HG02885 (cell line): ENCODE measurements around the gene RFPL1.
"Not testable (repeated sequence)": the region's sequence is repeated elsewhere in the genome, so short reads cannot be mapped to it uniquely, and the experiment has no call there.

Experiments used
- ATAC-seq: cut with Tn5 transposase; IDR thresholded peaks from one replicate; pipeline ENCODE4 v1.9.1; 2021; ENCODE audit warnings: mild to moderate bottlenecking; ENCODE audit not compliant: unreplicated experiment, poor library complexity

RFPL1 gene

DNA sequence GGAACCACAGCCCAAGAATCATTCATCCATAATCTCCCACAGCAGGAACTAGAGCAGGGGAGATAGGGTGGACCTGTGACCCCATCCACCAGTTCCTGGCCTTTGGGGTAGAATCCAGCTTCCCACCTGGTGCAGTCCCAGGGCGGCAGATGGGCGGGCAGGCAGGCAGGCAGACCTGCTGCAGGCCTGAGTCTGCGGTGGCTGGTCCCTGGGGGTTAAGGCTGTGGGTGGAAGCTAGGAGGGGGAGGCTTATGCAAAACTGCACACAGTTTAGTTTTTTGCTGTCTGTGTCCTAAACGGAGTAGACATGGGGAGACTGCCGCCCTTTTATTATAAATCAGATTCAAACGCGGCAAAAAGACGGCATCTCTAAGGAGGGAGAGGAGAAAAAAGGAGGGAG lies 37.2 kb downstream of the RFPL1 start:
- no peak for ATAC-seq

DNA sequence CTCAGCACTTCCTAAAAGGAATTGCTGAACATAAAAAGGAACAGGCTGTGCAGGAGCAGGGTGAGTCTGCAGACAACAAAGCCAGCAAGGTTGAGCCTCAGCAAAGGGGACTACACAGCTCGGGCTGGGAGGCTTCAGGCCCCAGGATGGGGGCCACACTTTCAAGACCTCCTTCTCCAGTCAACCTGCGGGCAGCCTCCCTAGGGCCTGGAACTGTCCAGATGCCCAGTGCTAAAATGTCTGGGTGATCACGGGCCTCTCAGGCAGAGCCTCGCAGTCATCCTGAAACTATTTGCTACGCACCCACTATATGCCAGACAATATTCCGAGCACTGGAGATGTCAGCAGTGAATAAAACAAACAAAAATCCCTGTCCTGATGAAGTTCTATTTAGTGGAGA lies 37.7 kb downstream of the RFPL1 start:
- no peak for ATAC-seq

DNA sequence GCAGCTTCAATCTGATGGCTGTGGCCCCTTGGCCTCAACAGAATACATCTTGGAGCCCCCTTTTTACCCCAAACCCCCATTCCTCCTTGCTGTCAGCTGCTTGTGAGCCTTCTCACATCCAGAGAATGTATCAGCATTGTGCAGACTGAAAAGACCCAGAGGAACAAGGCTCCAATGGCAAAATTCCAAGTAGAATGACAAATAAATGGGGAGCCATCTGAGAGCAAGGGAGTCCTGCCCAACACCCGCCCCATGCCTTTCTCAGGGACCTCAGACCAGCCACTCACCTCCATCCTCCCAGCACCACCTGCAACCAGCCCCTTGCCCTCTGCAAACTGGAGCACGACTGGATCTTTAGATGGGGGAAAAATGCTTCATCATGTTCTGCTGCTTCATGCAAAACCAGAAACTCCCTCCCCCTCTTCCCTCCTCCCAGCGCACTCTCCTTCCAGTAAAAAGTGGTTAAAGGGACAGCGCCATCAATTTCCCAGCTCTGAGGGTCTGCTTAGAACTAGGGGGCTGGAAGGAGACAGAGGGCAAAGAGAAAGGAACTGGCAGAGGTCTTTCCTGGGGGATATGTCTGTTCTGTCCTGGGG lies 39.4 kb downstream of the RFPL1 start:
- no peak for ATAC-seq

DNA sequence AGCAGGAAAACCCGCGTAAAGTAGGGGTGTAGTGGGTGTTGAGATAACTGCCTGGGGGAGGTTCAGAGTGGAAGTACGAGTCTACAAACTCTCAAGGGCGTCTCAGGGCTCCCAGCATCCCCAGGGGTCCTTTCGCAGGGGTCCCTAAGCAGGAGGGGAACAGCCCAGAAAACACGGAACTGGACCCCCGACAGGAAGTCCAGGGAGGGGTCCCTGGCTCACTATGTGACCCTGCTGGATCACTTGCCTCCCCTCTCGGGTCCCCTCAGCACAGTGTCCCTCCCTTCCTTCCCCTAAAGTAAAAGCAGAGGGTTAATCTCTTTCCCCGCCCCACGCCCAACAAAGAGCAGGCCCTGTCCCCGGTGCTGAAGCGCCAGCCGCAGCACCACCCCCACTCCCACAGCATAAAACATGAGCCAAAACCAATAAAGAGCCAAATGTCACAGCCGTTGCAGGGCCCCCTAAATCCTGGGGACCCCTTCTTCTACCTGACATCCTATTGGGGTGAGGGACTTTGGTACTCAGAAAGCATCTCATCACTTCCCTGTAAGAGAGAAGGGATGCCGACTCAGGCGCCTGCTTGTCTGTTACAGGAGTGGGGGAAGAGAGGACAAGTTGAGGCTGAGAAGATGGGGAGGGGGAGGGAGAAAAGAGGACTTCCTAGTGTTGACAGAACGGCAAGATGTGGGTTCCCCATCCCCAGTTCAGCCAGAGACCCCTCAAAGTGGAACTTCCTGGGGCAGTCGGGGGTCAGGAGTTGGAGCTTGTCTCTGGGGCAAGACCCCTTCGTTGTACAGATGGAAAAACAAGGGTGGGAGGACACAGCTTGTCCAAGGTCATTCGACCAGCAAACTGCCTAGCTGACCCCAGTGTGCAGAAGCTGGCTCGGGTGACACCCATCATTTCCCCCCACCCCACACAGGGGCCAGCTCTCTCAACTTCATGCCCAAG lies 40.2 kb downstream of the RFPL1 start:
- ATAC-seq, result no peak

DNA sequence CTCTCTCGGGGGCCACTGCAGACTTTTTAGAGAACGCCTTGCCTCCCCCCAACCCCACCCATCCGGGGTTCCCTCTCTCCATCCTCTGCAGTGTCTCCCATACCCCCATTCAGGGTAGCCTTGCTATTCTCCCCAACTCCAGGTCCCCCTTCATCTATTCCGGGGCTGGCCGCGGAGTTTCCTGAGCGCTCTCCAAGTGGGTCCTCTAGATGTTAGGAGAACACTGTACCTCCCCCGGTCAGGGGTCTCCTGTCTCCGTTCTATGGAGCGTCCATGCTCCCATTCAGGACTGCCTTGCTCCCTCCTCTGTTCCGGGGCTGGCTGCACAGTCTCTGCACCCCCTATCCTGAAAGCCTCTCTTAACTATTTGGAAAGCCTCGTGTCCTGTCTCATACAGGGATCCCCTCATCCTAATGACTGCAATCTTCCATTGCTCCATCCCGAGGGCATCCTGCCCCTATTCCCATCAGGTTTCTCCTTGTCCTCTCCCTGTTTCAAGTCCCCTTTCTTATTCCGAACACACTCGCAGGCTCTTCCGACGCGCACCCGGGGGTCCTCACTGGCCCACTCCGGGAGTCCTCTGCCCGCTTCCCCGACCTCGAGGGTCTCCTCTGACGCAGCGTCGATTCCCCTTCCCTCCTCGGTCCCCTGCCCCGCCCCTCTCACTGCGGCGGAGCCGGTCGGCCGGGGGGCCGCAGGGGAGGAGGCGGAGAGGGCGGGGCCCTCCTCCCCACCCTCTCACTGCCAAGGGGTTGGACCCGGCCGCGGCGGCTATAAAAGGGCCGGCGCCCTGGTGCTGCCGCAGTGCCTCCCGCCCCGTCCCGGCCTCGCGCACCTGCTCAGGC lies 41.3 kb downstream of the RFPL1 start, which contains the start of gene NEFH:
TSS of gene NEFH (plus strand) at position 802 of the 845 bp plus-strand sequence. CDS start 45 bp downstream, outside the sequence.
- no peak for ATAC-seq

DNA sequence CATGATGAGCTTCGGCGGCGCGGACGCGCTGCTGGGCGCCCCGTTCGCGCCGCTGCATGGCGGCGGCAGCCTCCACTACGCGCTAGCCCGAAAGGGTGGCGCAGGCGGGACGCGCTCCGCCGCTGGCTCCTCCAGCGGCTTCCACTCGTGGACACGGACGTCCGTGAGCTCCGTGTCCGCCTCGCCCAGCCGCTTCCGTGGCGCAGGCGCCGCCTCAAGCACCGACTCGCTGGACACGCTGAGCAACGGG lies 41.8 kb downstream of the RFPL1 start:
- no peak for ATAC-seq

DNA sequence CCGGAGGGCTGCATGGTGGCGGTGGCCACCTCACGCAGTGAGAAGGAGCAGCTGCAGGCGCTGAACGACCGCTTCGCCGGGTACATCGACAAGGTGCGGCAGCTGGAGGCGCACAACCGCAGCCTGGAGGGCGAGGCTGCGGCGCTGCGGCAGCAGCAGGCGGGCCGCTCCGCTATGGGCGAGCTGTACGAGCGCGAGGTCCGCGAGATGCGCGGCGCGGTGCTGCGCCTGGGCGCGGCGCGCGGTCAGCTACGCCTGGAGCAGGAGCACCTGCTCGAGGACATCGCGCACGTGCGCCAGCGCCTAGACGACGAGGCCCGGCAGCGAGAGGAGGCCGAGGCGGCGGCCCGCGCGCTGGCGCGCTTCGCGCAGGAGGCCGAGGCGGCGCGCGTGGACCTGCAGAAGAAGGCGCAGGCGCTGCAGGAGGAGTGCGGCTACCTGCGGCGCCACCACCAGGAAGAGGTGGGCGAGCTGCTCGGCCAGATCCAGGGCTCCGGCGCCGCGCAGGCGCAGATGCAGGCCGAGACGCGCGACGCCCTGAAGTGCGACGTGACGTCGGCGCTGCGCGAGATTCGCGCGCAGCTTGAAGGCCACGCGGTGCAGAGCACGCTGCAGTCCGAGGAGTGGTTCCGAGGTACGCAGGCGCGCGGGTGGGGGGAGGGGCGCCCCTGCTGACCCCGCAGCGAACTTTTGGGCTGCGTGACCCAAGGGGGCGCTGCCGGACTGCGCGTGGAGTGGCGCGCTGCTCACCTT lies 42.3 kb downstream of the RFPL1 start:
- ATAC-seq, result no peak

DNA sequence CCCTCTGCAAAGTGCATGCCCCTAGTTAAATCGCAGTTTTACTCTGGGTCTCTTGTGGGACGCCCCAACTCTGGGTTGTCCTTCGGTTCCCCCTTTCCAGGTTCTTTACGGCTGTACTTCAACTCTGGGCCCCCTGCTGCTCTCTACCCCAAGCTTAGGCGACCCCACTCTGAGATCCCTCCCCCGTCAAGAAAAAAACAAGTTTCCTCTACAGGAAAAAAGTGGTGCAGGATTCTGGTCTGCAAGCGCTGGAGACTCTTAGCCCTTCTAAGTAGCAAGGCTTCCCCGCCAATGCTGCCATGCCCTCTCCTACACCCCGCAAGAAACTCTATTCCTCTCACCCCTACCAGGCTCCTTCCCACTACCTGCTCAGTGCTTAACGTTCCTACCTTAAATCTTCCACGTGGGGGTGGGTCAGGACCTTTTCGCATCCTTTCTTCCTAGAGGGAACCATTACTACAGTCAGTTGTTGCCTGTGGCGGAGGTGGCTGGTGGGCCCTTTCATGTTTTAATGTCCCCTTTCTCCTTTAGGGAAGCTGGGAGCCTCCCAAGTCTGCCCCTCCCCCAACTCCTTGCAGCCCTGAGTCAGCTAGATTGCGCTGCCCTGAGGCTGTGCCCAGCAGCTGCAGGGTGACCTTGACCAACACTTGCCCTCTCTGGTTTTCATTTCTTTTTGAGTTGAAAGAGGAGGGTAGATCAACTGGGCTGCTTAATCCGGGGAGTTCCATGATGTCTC lies 43.0 kb downstream of the RFPL1 start:
- no peak for ATAC-seq

DNA sequence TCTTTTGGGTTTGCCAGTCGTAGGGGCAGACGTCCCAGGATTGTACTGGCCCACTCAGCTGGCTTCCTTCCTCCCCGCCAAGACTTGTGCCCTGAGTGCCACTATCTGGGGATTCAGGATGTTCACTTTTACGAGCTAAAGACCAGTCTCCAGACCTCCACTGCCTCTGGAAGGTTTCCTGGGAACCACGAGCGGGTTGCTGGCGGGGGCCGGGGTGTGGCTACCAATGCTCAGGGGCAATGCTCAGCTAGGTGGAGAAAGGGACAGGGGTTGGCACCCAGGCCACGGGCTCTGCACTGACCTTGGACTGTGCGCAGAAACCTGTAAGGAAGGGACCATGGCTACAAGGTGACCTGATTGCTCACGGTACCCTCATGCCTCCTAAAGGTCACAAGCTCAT lies 43.9 kb downstream of the RFPL1 start:
- ATAC-seq, result no peak

DNA sequence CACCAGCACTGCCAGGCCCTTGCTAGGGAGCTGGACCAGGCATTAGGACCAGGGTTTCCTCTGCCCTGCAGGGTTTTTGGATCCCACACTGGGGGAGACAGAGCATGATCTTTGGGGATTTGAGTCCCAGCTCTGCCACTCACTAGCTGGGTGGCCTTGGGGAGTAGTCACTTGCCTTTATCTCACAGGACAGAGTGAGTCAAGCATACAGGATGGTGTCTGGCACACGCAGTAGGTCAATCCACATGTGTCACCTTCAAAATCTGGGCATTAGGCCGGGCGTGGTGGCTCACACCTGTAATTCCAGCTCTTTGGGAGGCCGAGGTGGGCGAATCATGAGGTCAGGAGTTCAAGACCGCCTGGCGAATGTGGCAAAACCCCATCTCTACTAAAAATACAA lies 44.3 kb downstream of the RFPL1 start:
- no peak for ATAC-seq

DNA sequence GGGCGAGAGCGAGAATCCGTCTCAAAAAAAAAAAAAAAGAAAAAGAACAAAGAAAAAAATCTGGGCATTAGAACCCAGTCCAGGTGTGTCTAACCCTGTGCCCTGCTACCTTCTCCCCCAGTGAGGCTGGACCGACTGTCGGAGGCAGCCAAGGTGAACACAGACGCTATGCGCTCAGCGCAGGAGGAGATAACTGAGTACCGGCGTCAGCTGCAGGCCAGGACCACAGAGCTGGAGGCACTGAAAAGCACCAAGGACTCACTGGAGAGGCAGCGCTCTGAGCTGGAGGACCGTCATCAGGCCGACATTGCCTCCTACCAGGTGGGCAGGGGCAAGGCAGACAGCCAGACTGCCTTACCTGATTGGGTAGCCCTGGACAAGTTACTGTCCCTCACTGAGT lies 44.9 kb downstream of the RFPL1 start:
- ATAC-seq, result no peak

DNA sequence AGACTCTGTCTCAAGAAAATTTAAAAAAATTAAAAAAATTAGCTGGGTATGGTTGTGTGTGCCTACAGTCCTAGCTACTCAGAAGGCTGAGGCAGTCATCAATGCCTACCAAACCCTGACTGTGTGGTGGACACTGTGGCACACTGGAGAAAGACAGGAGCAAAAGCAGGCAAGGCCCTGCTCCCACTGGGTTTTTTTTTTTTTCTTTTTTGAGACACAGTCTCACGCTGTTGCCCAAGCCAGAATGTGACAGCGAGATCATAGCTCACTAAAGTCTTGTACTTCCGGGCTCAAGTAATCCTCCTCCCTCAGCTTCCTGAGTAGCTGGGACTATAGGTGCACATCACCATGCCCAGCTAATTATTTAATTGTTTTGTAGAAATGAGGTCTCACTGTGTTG lies 46.3 kb downstream of the RFPL1 start:
- ATAC-seq, result no peak

DNA sequence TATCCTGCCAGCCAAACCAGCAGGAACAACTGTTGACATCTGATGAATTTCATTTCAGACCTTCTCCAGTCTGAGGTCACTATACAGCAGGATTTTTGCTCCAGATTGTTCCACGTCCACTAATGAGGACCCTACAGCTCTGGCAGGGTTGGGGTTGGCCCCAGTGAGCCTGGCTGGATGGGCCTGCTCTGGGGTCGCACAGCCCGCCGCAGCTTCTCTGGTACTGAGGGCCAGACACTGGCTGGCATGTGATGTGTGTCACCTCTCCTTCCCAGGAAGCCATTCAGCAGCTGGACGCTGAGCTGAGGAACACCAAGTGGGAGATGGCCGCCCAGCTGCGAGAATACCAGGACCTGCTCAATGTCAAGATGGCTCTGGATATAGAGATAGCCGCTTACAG lies 47.1 kb downstream of the RFPL1 start:
- ATAC-seq, result no peak

DNA sequence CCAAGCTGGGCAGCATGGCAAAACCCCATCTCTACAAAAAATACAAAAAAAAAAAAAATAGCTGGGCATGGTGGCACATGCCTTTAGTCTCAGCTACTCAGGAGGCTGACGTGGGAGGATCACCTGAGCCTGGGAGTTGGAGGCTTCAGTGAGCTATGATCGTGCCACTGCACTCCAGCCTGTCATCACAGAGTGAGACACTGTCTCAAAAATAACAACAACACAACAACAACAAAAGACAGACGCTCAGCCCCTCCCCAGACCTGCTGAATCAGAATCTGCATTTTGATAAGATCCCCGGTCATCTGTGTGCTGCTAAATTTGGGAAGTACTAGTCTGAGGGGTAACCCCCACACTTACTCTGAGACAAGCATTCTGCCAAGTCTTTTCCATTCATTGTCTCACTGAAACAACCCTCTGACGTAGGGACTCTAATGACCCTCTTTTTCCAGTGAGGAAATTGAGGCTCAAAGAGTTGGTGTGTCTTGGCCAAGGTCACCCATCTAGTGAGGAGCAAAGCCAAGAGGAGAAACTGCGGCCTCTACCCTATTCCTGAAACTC lies 49.1 kb downstream of the RFPL1 start:
- no peak for ATAC-seq

DNA sequence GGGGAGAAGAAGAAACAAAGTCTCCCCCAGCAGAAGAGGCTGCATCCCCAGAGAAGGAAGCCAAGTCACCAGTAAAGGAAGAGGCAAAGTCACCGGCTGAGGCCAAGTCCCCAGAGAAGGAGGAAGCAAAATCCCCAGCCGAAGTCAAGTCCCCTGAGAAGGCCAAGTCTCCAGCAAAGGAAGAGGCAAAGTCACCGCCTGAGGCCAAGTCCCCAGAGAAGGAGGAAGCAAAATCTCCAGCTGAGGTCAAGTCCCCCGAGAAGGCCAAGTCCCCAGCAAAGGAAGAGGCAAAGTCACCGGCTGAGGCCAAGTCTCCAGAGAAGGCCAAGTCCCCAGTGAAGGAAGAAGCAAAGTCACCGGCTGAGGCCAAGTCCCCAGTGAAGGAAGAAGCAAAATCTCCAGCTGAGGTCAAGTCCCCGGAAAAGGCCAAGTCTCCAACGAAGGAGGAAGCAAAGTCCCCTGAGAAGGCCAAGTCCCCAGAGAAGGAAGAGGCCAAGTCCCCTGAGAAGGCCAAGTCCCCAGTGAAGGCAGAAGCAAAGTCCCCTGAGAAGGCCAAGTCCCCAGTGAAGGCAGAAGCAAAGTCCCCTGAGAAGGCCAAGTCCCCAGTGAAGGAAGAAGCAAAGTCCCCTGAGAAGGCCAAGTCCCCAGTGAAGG lies 50.9 kb downstream of the RFPL1 start:
- not testable (repeated sequence) for ATAC-seq

DNA sequence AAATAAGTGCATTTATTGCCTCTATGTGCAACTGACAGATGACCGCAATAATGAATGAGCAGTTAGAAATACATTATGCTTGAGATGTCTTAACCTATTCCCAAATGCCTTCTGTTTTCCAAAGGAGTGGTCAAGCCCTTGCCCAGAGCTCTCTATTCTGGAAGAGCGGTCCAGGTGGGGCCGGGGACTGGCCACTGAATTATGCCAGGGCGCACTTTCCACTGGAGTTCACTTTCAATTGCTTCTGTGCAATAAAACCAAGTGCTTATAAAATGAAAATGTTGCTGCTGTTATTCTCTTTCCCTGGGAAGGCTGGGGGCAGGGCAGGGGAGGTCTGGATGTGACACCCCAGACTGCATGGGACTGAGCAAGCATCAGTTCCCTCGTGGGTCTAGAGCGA lies 52.6 kb downstream of the RFPL1 start:
- no peak for ATAC-seq
